MM.1S (cell line): ENCODE results near the gene SLC10A3.

Experiments used
- CTCF ChIP-seq: fragments of 300-600 bp; sonication (generic); IDR thresholded peaks from 2 replicates; pipeline ENCODE4 v1.5.1; 2016; ENCODE audit warnings: antibody characterized with exemption, low read length, mixed read lengths
- EZH2 ChIP-seq: fragments of 300-600 bp; sonication (generic); optimal IDR thresholded peaks from 2 replicates; pipeline ENCODE3; 2017; ENCODE audit warnings: low read depth, mild to moderate bottlenecking, antibody characterized with exemption, low read length, mixed read lengths
- EZH2phosphoT487 ChIP-seq: fragments of 300-600 bp; sonication (generic); IDR thresholded peaks from 2 replicates; pipeline ENCODE4 v1.6.1; 2018; ENCODE audit warnings: antibody characterized with exemption, low read length

- TF ChIP-seq CTCF (no peak), EZH2 (no peak), EZH2phosphoT487 (no peak)
These were observed 41.9 kb downstream of the SLC10A3 start for GRCh38 chrX:154448484-154448883.
